ENCODE results near the gene ITPRID2. TPM values are rescaled to one million over a fixed set of nuclear protein-coding genes. Genes with fewer than 3 reads are reported as not detected.

ITPRID2 gene
- total and polyA plus RNA-seq, 3 donors from 2014 or later, result 93.3 to 190 (median 179) TPM

- Histone ChIP-seq H3K36me3 (ENCODE audit: low read depth, missing control alignments) (no peaks in the 10 kb centered on the region), H3K27me3 (no peaks in the 10 kb centered on the region), H3K27ac (no peak overlapping the region), H3K4me3 (no peak overlapping the region), H3K4me1 (no peaks in the 10 kb centered on the region), H3K9me3 (no peaks in the 10 kb centered on the region)
- TF ChIP-seq POLR2A (IDR thresholded peaks at IDR 0.05), result no peak
- TF ChIP-seq, protein P1, sequence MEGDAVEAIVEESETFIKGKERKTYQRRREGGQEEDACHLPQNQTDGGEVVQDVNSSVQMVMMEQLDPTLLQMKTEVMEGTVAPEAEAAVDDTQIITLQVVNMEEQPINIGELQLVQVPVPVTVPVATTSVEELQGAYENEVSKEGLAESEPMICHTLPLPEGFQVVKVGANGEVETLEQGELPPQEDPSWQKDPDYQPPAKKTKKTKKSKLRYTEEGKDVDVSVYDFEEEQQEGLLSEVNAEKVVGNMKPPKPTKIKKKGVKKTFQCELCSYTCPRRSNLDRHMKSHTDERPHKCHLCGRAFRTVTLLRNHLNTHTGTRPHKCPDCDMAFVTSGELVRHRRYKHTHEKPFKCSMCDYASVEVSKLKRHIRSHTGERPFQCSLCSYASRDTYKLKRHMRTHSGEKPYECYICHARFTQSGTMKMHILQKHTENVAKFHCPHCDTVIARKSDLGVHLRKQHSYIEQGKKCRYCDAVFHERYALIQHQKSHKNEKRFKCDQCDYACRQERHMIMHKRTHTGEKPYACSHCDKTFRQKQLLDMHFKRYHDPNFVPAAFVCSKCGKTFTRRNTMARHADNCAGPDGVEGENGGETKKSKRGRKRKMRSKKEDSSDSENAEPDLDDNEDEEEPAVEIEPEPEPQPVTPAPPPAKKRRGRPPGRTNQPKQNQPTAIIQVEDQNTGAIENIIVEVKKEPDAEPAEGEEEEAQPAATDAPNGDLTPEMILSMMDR (IDR thresholded peaks at IDR 0.05), result no peak
- intact Hi-C loops (cut with DNase I; ENCODE audit: low total_unique reads), result no loop called here
- no peak for DNase-seq
- 74 to 81% methylated on average over 5 of the region's 5 CpGs for WGBS, 2 donors
Observed at GRCh38 chr2:181934694-181935093, 43.2 kb downstream of the ITPRID2 start.

DNA sequence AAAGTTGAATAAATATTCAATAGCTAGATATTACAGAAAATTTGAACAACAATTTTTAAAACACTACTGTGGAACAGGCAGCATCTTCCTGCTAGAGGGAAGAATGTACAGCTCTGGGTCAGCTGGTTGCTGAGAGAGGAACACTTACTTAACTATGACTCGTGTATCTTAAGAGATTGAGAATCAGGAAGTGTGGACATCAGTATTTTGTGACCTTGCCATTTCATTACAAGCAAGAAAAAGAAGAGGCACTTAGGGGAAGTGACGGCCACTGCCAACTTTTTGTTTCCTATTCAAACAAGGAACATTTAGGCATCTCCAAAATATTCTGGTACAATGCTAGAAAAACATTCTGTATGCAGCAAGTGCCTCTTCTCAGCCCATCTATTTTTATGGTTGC is 45.9 kb downstream of the ITPRID2 start:
- H3K36me3 ChIP-seq (ENCODE audit: low read depth, missing control alignments), result no peaks in the 10 kb centered on the region
- no peak for DNase-seq
- intact Hi-C loops (cut with DNase I; ENCODE audit: low total_unique reads), result no loop called here
- H3K27me3 ChIP-seq, result no peaks in the 10 kb centered on the region
- no peaks in the 10 kb centered on the region for H3K4me1 ChIP-seq
- no peak overlapping the region for H3K4me3 ChIP-seq
- WGBS, 2 donors, result 21 to 40% methylated on average over 2 of the region's 2 CpGs
- no peaks in the 10 kb centered on the region for H3K9me3 ChIP-seq
- no peak for TF ChIP-seq POLR2A (IDR thresholded peaks at IDR 0.05)
- TF ChIP-seq, protein P1 (IDR thresholded peaks at IDR 0.05), result no peak
- H3K27ac ChIP-seq, result no peak overlapping the region

GRCh38 chr2:181943411-181944124 is 52.0 kb downstream of the ITPRID2 start:
- intact Hi-C loops (cut with DNase I; ENCODE audit: low total_unique reads), result no loop called here
- no peak for DNase-seq
- Histone ChIP-seq H3K27ac (no peak overlapping the region), H3K4me3 (no peak overlapping the region), H3K4me1 (no peaks in the 10 kb centered on the region), H3K27me3 (no peaks in the 10 kb centered on the region), H3K36me3 (ENCODE audit: low read depth, missing control alignments) (no peaks in the 10 kb centered on the region), H3K9me3 (no peaks in the 10 kb centered on the region)
- TF ChIP-seq, protein P1 (IDR thresholded peaks at IDR 0.05), result no peak
- TF ChIP-seq POLR2A (IDR thresholded peaks at IDR 0.05), result no peak
- WGBS, 2 donors, result 64 to 67% methylated on average over 2 of the region's 2 CpGs

- Histone ChIP-seq H3K4me1 (no peaks in the 10 kb centered on the region), H3K27ac (no peak overlapping the region), H3K36me3 (ENCODE audit: low read depth, missing control alignments) (no peaks in the 10 kb centered on the region), H3K27me3 (no peaks in the 10 kb centered on the region), H3K9me3 (no peaks in the 10 kb centered on the region), H3K4me3 (no peak overlapping the region)
- TF ChIP-seq, protein P1 (IDR thresholded peaks at IDR 0.05), result no peak
- no peak for TF ChIP-seq POLR2A (IDR thresholded peaks at IDR 0.05)
- no peak for DNase-seq
- intact Hi-C loops (cut with DNase I; ENCODE audit: low total_unique reads), result no loop called here
- WGBS, 2 donors, result 61 to 74% methylated on average over 5 of the region's 5 CpGs
Observed at GRCh38 chr2:181944164-181944913, 52.8 kb downstream of the ITPRID2 start.

Data from testis (tissue), 3 donors.